ENCODE results near the gene ORMDL3. TPM values are rescaled to one million over a fixed set of nuclear protein-coding genes. Genes with fewer than 3 reads are reported as not detected.
A peak's percentile ranks its signal among the peaks of the same experiment; 100 is the strongest.
"Not testable (repeated sequence)": the region's sequence is repeated elsewhere in the genome, so short reads cannot be mapped to it uniquely, and the experiment has no call there.

ORMDL3 gene
- total RNA-seq, 2 experiments from 2014 or later = 59.1 to 62.3 TPM

- no peaks in the 10 kb centered on the region for H3K27me3 Mint-ChIP-seq
- no peak for DNase-seq
- peak overlapping the region; percentile 96 for H3K4me3 Mint-ChIP-seq
- peak overlapping the region; percentile 96 for H3K27ac Mint-ChIP-seq
- H3K4me1 Mint-ChIP-seq = peaks cover 82% of the 10 kb centered on the region
- no peaks in the 10 kb centered on the region for H3K9me3 Mint-ChIP-seq
- H3K36me3 Mint-ChIP-seq = peaks cover 50% of the 10 kb centered on the region
Observed at GRCh38 chr17:39923836-39924690, 3.3 kb downstream of the ORMDL3 start.

- H3K4me3 Mint-ChIP-seq = peak overlapping the region; percentile 37
- H3K36me3 Mint-ChIP-seq = peaks cover 57% of the 10 kb centered on the region
- H3K9me3 Mint-ChIP-seq = no peaks in the 10 kb centered on the region
- no peak for DNase-seq
- peaks cover 82% of the 10 kb centered on the region for H3K4me1 Mint-ChIP-seq
- no peaks in the 10 kb centered on the region for H3K27me3 Mint-ChIP-seq
- peak overlapping the region; percentile 96 for H3K27ac Mint-ChIP-seq
Observed at GRCh38 chr17:39923230-39923629, 4.2 kb downstream of the ORMDL3 start.

GRCh38 chr17:39922006-39922405 is 5.4 kb downstream of the ORMDL3 start:
- no peak for DNase-seq
- Mint-ChIP-seq H3K4me1 (peaks cover 79% of the 10 kb centered on the region), H3K9me3 (no peaks in the 10 kb centered on the region), H3K27ac (peak overlapping the region; percentile 96), H3K27me3 (no peaks in the 10 kb centered on the region), H3K36me3 (peaks cover 63% of the 10 kb centered on the region), H3K4me3 (peak overlapping the region; percentile 67)

GRCh38 chr17:39921323-39921722 is 6.1 kb downstream of the ORMDL3 start:
- peaks cover 70% of the 10 kb centered on the region for H3K36me3 Mint-ChIP-seq
- no peaks in the 10 kb centered on the region for H3K9me3 Mint-ChIP-seq
- DNase-seq = peak; percentile 60
- H3K27me3 Mint-ChIP-seq = no peaks in the 10 kb centered on the region
- peak overlapping the region; percentile 67 for H3K4me3 Mint-ChIP-seq
- peak overlapping the region; percentile 96 for H3K27ac Mint-ChIP-seq
- peaks cover 81% of the 10 kb centered on the region for H3K4me1 Mint-ChIP-seq

GRCh38 chr17:39920218-39921210 is 6.9 kb downstream of the ORMDL3 start:
- peaks cover 71% of the 10 kb centered on the region for H3K36me3 Mint-ChIP-seq
- peak overlapping the region; percentile 67 for H3K4me3 Mint-ChIP-seq
- peak; percentile 83 for DNase-seq
- H3K27me3 Mint-ChIP-seq = no peaks in the 10 kb centered on the region
- H3K9me3 Mint-ChIP-seq = no peaks in the 10 kb centered on the region
- peak overlapping the region; percentile 96 for H3K27ac Mint-ChIP-seq
- peaks cover 77% of the 10 kb centered on the region for H3K4me1 Mint-ChIP-seq

- H3K4me3 Mint-ChIP-seq = no peak overlapping the region
Observed at GRCh38 chr17:39919087-39919683, 8.2 kb downstream of the ORMDL3 start.

GRCh38 chr17:39916918-39917317 is 10.5 kb downstream of the ORMDL3 start:
- no peaks in the 10 kb centered on the region for H3K9me3 Mint-ChIP-seq
- peaks cover 45% of the 10 kb centered on the region for H3K36me3 Mint-ChIP-seq
- H3K27me3 Mint-ChIP-seq = no peaks in the 10 kb centered on the region
- peak overlapping the region; percentile 5 for H3K27ac Mint-ChIP-seq
- peaks cover 46% of the 10 kb centered on the region for H3K4me1 Mint-ChIP-seq
- H3K4me3 Mint-ChIP-seq = no peak overlapping the region
- no peak for DNase-seq

More at GRCh38 chr17:39919087-39919683, 8.2 kb downstream of the ORMDL3 start:
- H3K4me1 Mint-ChIP-seq = peaks cover 64% of the 10 kb centered on the region
- no peaks in the 10 kb centered on the region for H3K9me3 Mint-ChIP-seq
- H3K27me3 Mint-ChIP-seq = no peaks in the 10 kb centered on the region
- H3K36me3 Mint-ChIP-seq = peaks cover 60% of the 10 kb centered on the region
- no peak for DNase-seq
- peak overlapping the region; percentile 51 for H3K27ac Mint-ChIP-seq

GRCh38 chr17:39915559-39915958 is 11.8 kb downstream of the ORMDL3 start:
- H3K27ac Mint-ChIP-seq = peak overlapping the region; percentile 34
- H3K4me3 Mint-ChIP-seq = no peak overlapping the region
- no peaks in the 10 kb centered on the region for H3K9me3 Mint-ChIP-seq
- H3K36me3 Mint-ChIP-seq = peaks cover 37% of the 10 kb centered on the region
- peaks cover 32% of the 10 kb centered on the region for H3K4me1 Mint-ChIP-seq
- DNase-seq = no peak
- no peaks in the 10 kb centered on the region for H3K27me3 Mint-ChIP-seq

- Mint-ChIP-seq H3K27me3 (no peaks in the 10 kb centered on the region), H3K36me3 (peaks cover 26% of the 10 kb centered on the region), H3K27ac (no peak overlapping the region), H3K9me3 (no peaks in the 10 kb centered on the region), H3K4me1 (peaks cover 20% of the 10 kb centered on the region), H3K4me3 (no peak overlapping the region)
- no peak for DNase-seq
Observed at GRCh38 chr17:39913989-39914388, 13.4 kb downstream of the ORMDL3 start.

GRCh38 chr17:39908789-39909352 is 18.5 kb downstream of the ORMDL3 start:
- DNase-seq = no peak
- Mint-ChIP-seq H3K4me1 (peaks cover 7% of the 10 kb centered on the region), H3K9me3 (no peaks in the 10 kb centered on the region), H3K36me3 (peaks cover 12% of the 10 kb centered on the region), H3K4me3 (no peak overlapping the region), H3K27me3 (no peaks in the 10 kb centered on the region), H3K27ac (no peak overlapping the region)

GRCh38 chr17:39904990-39905288 is 22.5 kb downstream of the ORMDL3 start:
- Mint-ChIP-seq H3K27me3 (no peaks in the 10 kb centered on the region), H3K27ac (no peak overlapping the region), H3K4me1 (peaks cover 14% of the 10 kb centered on the region), H3K36me3 (peaks cover 12% of the 10 kb centered on the region), H3K4me3 (no peak overlapping the region), H3K9me3 (no peaks in the 10 kb centered on the region)
- DNase-seq = no peak

GRCh38 chr17:39903158-39903884 is 24.1 kb downstream of the ORMDL3 start:
- Mint-ChIP-seq H3K9me3 (no peaks in the 10 kb centered on the region), H3K27ac (peak overlapping the region; percentile 45), H3K4me1 (peaks cover 14% of the 10 kb centered on the region), H3K27me3 (no peaks in the 10 kb centered on the region), H3K36me3 (peaks cover 12% of the 10 kb centered on the region), H3K4me3 (no peak overlapping the region)
- DNase-seq = no peak

GRCh38 chr17:39902027-39902426 is 25.4 kb downstream of the ORMDL3 start:
- Mint-ChIP-seq H3K4me1 (peaks cover 14% of the 10 kb centered on the region), H3K36me3 (peaks cover 12% of the 10 kb centered on the region)
- H3K9me3 Mint-ChIP-seq, H3K4me3 Mint-ChIP-seq, H3K27me3 Mint-ChIP-seq, DNase-seq, H3K27ac Mint-ChIP-seq: not testable (repeated sequence)

- DNase-seq = no peak
- Mint-ChIP-seq H3K27ac (no peak overlapping the region), H3K27me3 (no peaks in the 10 kb centered on the region), H3K9me3 (no peaks in the 10 kb centered on the region), H3K4me3 (no peak overlapping the region), H3K4me1 (peaks cover 10% of the 10 kb centered on the region), H3K36me3 (peaks cover 7% of the 10 kb centered on the region)
Observed at GRCh38 chr17:39899215-39899614, 28.2 kb downstream of the ORMDL3 start.

Measured in activated naive CD8-positive, alpha-beta T cell treated with anti-CD3 and anti-CD28 coated beads for 36 hours (primary cell).